HCT116 (cell line): ENCODE results near the gene PLCXD1.

Experiments used
- ATF3 ChIP-seq: IDR thresholded peaks from 2 replicates; pipeline ENCODE4 v1.6.1; 2012
- CTCF ChIP-seq, 3 experiments: fragments of 200-600 bp in 1 of 3; sonication (generic) in 1 of 3; IDR thresholded peaks in 2 of 3; conservative IDR thresholded peaks in 1 of 3; 2 replicates each; pipeline ENCODE4 v1.5.1; 2012 to 2017; ENCODE audit warnings: low read depth in 2 of 3, low read length in 2 of 3, antibody characterized with exemption in 1 of 3, borderline replicate concordance in 1 of 3, control low read depth in 1 of 3, mild to moderate bottlenecking in 1 of 3, mixed read lengths in 1 of 3, mixed run types in 1 of 3, moderate library complexity in 1 of 3; ENCODE audit not compliant: insufficient read depth in 1 of 3
- EZH2 ChIP-seq: fragments of 200-600 bp; sonication (generic); IDR thresholded peaks from 2 replicates; pipeline ENCODE4 v1.6.1; 2017; ENCODE audit warnings: antibody characterized with exemption, mixed run types
- EZH2phosphoT487 ChIP-seq: fragments of 200-600 bp; IDR thresholded peaks from 2 replicates; pipeline ENCODE4 v1.6.1; 2018; ENCODE audit warnings: antibody characterized with exemption, borderline replicate concordance
- JUND ChIP-seq: IDR thresholded peaks from 2 replicates; pipeline ENCODE4 v1.6.1; 2012
- POLR2A ChIP-seq: IDR thresholded peaks from 2 replicates; pipeline ENCODE4 v1.7.0; 2011; ENCODE audit warnings: borderline replicate concordance; ENCODE audit not compliant: insufficient read depth, insufficient read length; ENCODE audit errors: extremely low read depth
- POLR2AphosphoS5 ChIP-seq: IDR thresholded peaks from 2 replicates; pipeline ENCODE4 v1.6.1; 2011; ENCODE audit warnings: mild to moderate bottlenecking, low read depth, low read length, moderate library complexity
- RAD21 ChIP-seq: IDR thresholded peaks from 2 replicates; pipeline ENCODE4 v1.6.1; 2012; ENCODE audit warnings: low read depth, mild to moderate bottlenecking
- REST ChIP-seq: IDR thresholded peaks from 2 replicates; pipeline ENCODE4 v1.6.1; 2012; ENCODE audit warnings: low read depth

- no peak for TF ChIP-seq CTCF (IDR thresholded peaks at IDR 0.05 in 2 of 3, conservative IDR thresholded peaks at IDR 0.05 in 1 of 3; ENCODE audit: borderline replicate concordance in 1 of 3, insufficient read depth in 1 of 3, low read depth in 2 of 3, low read length in 2 of 3)
- TF ChIP-seq POLR2AphosphoS5 = no peak
- TF ChIP-seq POLR2A = no peak
- no peak for TF ChIP-seq EZH2
- TF ChIP-seq RAD21 = no peak
- TF ChIP-seq JUND = no peak
- TF ChIP-seq REST = no peak
- no peak for TF ChIP-seq ATF3
- no peak for TF ChIP-seq EZH2phosphoT487
Observed at GRCh38 chrX:300334-300733, 19.2 kb downstream of the PLCXD1 start.
